CD4-positive, CD25-positive, alpha-beta regulatory T cell (primary cell): Measurements from ENCODE around the gene COL6A3. TPM values are rescaled to one million over a fixed set of nuclear protein-coding genes. Genes with fewer than 3 reads are reported as not detected.

Experiments used
- ATAC-seq, 2 donors: fragments of 150-1000 bp; cut with Tn5 transposase; one replicate each; pipeline ENCODE4 v1.10.0; 2021; ENCODE audit warnings: low read depth in 2 of 2, moderate number of reproducible peaks in 2 of 2, moderate library complexity in 1 of 2
- DNase-seq, 3 donors: peaks; one replicate each; pipeline versions ENCODE4 v3.0.0 to v3.0.0-alpha.2; 2012 to 2022; ENCODE audit warnings: mixed read lengths in 1 of 3
- H3K27ac ChIP-seq: one replicate; pipeline ENCODE4 v1.7.0; 2013; ENCODE audit warnings: mild to moderate bottlenecking, low read length; ENCODE audit not compliant: insufficient read depth, poor library complexity, severe bottlenecking
- H3K27me3 ChIP-seq: one replicate; pipeline ENCODE4 v1.7.0; 2013; ENCODE audit warnings: low read length; ENCODE audit not compliant: control insufficient read depth, insufficient read depth
- H3K36me3 ChIP-seq: one replicate; pipeline ENCODE4 v1.7.0; 2013; ENCODE audit warnings: mild to moderate bottlenecking, low read length, moderate library complexity; ENCODE audit not compliant: control insufficient read depth, insufficient read depth
- H3K4me1 ChIP-seq: 2 replicates; pipeline ENCODE4 v1.7.0; 2013; ENCODE audit warnings: mild to moderate bottlenecking, low read length; ENCODE audit not compliant: insufficient read depth, control insufficient read depth, poor library complexity, severe bottlenecking
- H3K4me3 ChIP-seq: one replicate; pipeline ENCODE4 v1.7.0; 2013; ENCODE audit warnings: low read depth, mild to moderate bottlenecking, low read length, moderate library complexity
- H3K9me3 ChIP-seq, 2 experiments: 1 replicate in 1 of 2; 2 replicates in 1 of 2; pipeline ENCODE4 v1.7.0; 2013; ENCODE audit warnings: low read length in 2 of 2, mild to moderate bottlenecking in 1 of 2, moderate library complexity in 1 of 2; ENCODE audit not compliant: control insufficient read depth in 2 of 2
- H3K27ac Mint-ChIP-seq, 3 donors: one replicate each; pipeline ENCODE4 v1.8.0; 2020 to 2022; ENCODE audit warnings: mild to moderate bottlenecking in 3 of 3, mixed read lengths in 3 of 3, moderate library complexity in 2 of 3
- H3K27me3 Mint-ChIP-seq: one replicate; pipeline ENCODE4 v1.8.0; 2022; ENCODE audit warnings: mild to moderate bottlenecking, mixed read lengths
- H3K36me3 Mint-ChIP-seq: one replicate; pipeline ENCODE4 v1.8.0; 2020; ENCODE audit warnings: mixed read lengths
- H3K4me1 Mint-ChIP-seq, 4 donors: one replicate each; pipeline ENCODE4 v1.8.0; 2020 to 2022; ENCODE audit warnings: mixed read lengths in 4 of 4, mild to moderate bottlenecking in 1 of 4
- H3K4me3 Mint-ChIP-seq, 4 donors: one replicate each; pipeline ENCODE4 v1.8.0; 2020 to 2022; ENCODE audit warnings: mild to moderate bottlenecking in 4 of 4, mixed read lengths in 4 of 4, moderate library complexity in 3 of 4
- H3K9me3 Mint-ChIP-seq, 7 donors: one replicate each; pipeline ENCODE4 v1.8.0; 2020 to 2022; ENCODE audit warnings: mixed read lengths in 7 of 7, mild to moderate bottlenecking in 3 of 7, moderate library complexity in 2 of 7
- polyA plus RNA-seq, 4 donors: library from polyadenylated mRNA; unstranded; fragments of 300-500 nt; fragmentation: Illumina TruSeq; gene quantifications; one replicate each; pipeline ENCODE4 v1.2.3, GENCODE V29; 2021
- total RNA-seq: library from RNA; stranded (reverse); gene quantifications from one replicate; pipeline ENCODE4 v1.2.3, GENCODE V29; 2022

COL6A3 gene
- total and polyA plus RNA-seq, 5 donors from 2014 or later = 0.18 to 3.4 (median 0.82) TPM

DNA sequence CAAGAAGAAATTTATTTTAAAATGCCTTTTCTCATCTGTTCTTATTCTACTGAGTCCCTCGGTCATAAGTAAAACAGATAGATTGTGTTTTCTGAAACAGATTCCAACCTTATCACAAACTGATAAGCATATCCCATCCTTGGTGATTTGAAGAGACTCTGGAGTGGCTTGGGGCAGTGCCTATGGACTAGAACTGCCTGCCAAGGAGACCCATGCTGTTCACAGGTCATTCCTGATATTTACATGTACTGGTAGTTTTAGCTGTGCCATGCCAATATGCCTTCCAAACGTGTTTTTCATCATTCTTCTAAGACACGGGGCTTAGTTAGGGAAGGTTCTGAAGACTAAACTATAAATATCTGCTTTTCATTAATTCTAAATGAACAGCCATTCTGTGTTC lies 11.4 kb upstream of the COL6A3 start:
- H3K9me3 ChIP-seq = no peaks in the 10 kb centered on the region
- no peak overlapping the region for H3K27ac ChIP-seq
- H3K4me1 Mint-ChIP-seq = peaks cover 22 to 56% (median 41%) of the 10 kb centered on the region in 4 donors
- no peak overlapping the region for H3K4me3 Mint-ChIP-seq
- no peaks in the 10 kb centered on the region for H3K36me3 ChIP-seq
- no peak for DNase-seq
- H3K4me1 ChIP-seq = peaks cover 34% of the 10 kb centered on the region
- no peak overlapping the region for H3K4me3 ChIP-seq
- no peaks in the 10 kb centered on the region for H3K27me3 Mint-ChIP-seq
- ATAC-seq = no peak
- no peaks in the 10 kb centered on the region for H3K9me3 Mint-ChIP-seq
- H3K27me3 ChIP-seq = no peaks in the 10 kb centered on the region
- H3K27ac Mint-ChIP-seq = peak overlapping the region in 2 of 3 donors; percentile 64 to 68
- peaks cover 5% of the 10 kb centered on the region for H3K36me3 Mint-ChIP-seq

DNA sequence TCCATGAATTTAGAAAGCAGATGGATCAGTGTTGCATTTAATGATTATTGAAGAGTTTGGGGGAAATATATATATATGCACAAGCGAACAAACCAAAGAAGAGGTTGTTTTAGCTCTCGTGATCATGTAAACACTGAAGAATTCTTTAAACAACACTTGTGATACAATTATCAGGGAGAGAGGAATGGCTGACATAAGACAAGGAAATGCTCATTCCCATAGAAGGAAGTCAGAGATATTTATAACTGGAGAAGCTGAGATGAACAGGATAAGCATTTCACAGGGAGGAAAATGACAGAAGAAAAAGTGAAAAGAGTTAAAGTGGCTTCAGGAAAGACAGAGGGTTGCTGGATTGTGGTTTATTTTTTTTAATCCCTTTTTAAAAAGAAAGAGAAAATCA lies 10.6 kb upstream of the COL6A3 start:
- Mint-ChIP-seq H3K27ac (no peak overlapping the region), H3K36me3 (peaks cover 5% of the 10 kb centered on the region), H3K4me3 (no peak overlapping the region), H3K27me3 (no peaks in the 10 kb centered on the region), H3K4me1 (peaks cover 22 to 51% (median 35%) of the 10 kb centered on the region in 4 donors), H3K9me3 (no peaks in the 10 kb centered on the region)
- Histone ChIP-seq H3K27me3 (no peaks in the 10 kb centered on the region), H3K36me3 (no peaks in the 10 kb centered on the region), H3K4me1 (peaks cover 30% of the 10 kb centered on the region), H3K27ac (no peak overlapping the region), H3K9me3 (no peaks in the 10 kb centered on the region), H3K4me3 (no peak overlapping the region)
- ATAC-seq = no peak
- DNase-seq = no peak

DNA sequence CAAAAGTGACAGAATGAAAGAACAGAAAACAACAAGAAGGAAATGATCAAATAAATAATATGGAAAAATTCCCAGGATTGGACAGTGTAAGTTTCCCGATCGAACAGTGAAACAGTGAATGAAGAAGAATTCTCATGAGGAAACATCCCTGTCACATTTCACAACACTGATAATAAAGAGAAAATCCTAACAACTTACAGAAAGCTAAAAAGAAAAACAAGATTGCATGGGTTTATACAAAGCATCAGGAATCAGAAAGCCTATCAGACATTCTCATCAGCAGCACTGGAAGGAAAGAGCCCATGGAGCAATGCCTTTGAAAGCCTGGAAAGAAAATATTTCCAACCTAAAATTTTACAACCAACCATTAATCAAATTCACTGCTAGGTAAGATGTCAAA lies 9.9 kb upstream of the COL6A3 start:
- Mint-ChIP-seq H3K36me3 (peaks cover 5% of the 10 kb centered on the region), H3K4me1 (peaks cover 21 to 47% (median 28%) of the 10 kb centered on the region in 4 donors), H3K27ac (no peak overlapping the region), H3K4me3 (no peak overlapping the region), H3K9me3 (no peaks in the 10 kb centered on the region), H3K27me3 (no peaks in the 10 kb centered on the region)
- H3K4me3 ChIP-seq = no peak overlapping the region
- DNase-seq = no peak
- H3K4me1 ChIP-seq = peaks cover 23% of the 10 kb centered on the region
- H3K36me3 ChIP-seq = no peaks in the 10 kb centered on the region
- no peak overlapping the region for H3K27ac ChIP-seq
- no peaks in the 10 kb centered on the region for H3K27me3 ChIP-seq
- ATAC-seq = no peak
- H3K9me3 ChIP-seq = no peaks in the 10 kb centered on the region

DNA sequence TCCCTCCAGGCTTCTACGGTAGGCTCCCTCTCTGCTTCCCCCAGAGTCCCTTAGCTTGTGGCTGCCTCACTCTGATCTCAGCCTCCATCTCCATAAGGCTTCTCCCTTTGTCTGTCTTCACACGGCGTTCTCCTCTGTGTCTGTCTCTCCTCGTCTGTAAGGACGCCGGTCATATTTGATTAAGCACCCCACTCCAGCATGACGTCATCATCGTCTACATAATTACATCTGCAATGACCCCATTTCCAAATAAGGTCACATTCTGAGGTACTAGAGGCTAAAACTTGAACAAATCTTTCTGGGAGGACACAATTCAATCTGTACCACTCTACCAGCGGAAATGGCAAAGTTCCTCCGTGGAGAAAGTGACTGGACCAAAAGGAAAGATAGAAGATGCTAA lies 8.3 kb upstream of the COL6A3 start:
- Histone ChIP-seq H3K4me3 (no peak overlapping the region), H3K9me3 (no peaks in the 10 kb centered on the region), H3K4me1 (peaks cover 9% of the 10 kb centered on the region), H3K36me3 (no peaks in the 10 kb centered on the region), H3K27ac (no peak overlapping the region), H3K27me3 (no peaks in the 10 kb centered on the region)
- Mint-ChIP-seq H3K36me3 (no peaks in the 10 kb centered on the region), H3K9me3 (no peaks in the 10 kb centered on the region), H3K27ac (peak overlapping the region in 1 of 3 donors; percentile 51), H3K4me1 (peaks cover 10 to 32% (median 15%) of the 10 kb centered on the region in 4 donors), H3K4me3 (peak overlapping the region in 2 of 4 donors; percentile 45), H3K27me3 (no peaks in the 10 kb centered on the region)
- DNase-seq = no peak
- no peak for ATAC-seq

DNA sequence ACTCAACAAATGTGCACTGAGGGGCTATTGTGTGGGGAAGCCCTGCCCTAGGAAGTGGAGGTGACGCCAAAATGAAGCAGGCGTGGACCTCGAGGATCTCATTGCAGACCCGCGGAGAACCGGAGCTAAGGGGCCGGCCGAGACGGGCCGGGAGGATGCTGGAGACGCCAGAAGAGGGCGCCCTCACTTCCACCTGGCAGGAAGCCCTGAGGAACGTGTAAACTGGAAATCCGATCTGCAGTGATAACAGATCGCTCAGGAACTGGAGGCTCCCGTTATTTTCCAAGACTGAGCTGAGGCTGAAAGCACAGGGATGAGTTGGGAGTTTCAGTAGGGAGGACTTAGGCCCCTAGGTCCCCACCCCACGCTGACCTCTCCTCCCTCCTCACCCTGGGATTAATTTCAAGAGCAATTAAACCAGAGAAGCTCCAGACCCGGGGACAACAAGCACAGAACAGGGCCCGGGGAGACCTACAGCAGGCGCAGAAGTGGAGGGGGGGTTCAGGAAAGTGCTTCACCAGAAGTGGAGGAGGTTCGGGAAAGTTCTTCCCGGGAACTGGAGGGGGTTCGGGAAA lies 7.7 kb upstream of the COL6A3 start:
- Histone ChIP-seq H3K4me1 (peaks cover 9% of the 10 kb centered on the region), H3K27ac (no peak overlapping the region), H3K36me3 (no peaks in the 10 kb centered on the region), H3K9me3 (no peaks in the 10 kb centered on the region), H3K4me3 (peak overlapping the region; percentile 33), H3K27me3 (no peaks in the 10 kb centered on the region)
- Mint-ChIP-seq H3K27ac (peak overlapping the region; percentile 64 to 73 (median 68)), H3K4me3 (peak overlapping the region; percentile 49 to 83 (median 65)), H3K27me3 (no peaks in the 10 kb centered on the region), H3K36me3 (no peaks in the 10 kb centered on the region), H3K9me3 (no peaks in the 10 kb centered on the region), H3K4me1 (peaks cover 7 to 32% (median 13%) of the 10 kb centered on the region in 4 donors)
- ATAC-seq (peak; percentile 83 to 88), DNase-seq (peak; percentile 55 to 75 (median 73))

DNA sequence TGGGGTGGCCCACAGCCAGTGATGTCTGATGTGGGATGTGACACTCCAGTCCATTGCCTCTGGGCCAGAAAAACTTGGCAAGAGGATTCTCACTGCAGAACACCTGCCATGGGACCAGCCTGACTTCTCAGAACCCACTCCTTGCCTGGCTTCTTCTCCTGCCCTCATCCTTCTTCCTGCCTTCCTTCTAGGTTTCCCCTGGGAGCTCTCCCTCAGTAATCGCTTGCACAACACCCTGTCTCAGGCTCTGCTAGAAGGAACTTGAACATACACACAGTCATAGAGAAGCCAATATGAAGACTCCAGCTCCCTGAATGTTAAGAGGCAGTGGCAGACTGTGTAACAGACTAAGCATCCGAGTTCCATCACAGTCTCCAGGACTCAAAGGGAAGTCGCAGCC lies 4.3 kb upstream of the COL6A3 start:
- H3K27me3 Mint-ChIP-seq = no peaks in the 10 kb centered on the region
- no peaks in the 10 kb centered on the region for H3K36me3 ChIP-seq
- H3K27ac ChIP-seq = no peak overlapping the region
- H3K9me3 ChIP-seq = no peaks in the 10 kb centered on the region
- peaks cover 4 to 16% (median 9%) of the 10 kb centered on the region in 4 donors for H3K4me1 Mint-ChIP-seq
- H3K4me3 ChIP-seq = no peak overlapping the region
- peak overlapping the region in 1 of 3 donors; percentile 55 for H3K27ac Mint-ChIP-seq
- no peak overlapping the region for H3K4me3 Mint-ChIP-seq
- no peaks in the 10 kb centered on the region for H3K9me3 Mint-ChIP-seq
- no peaks in the 10 kb centered on the region for H3K36me3 Mint-ChIP-seq
- H3K4me1 ChIP-seq = peaks cover 9% of the 10 kb centered on the region
- ATAC-seq (no peak), DNase-seq (no peak)
- no peaks in the 10 kb centered on the region for H3K27me3 ChIP-seq

DNA sequence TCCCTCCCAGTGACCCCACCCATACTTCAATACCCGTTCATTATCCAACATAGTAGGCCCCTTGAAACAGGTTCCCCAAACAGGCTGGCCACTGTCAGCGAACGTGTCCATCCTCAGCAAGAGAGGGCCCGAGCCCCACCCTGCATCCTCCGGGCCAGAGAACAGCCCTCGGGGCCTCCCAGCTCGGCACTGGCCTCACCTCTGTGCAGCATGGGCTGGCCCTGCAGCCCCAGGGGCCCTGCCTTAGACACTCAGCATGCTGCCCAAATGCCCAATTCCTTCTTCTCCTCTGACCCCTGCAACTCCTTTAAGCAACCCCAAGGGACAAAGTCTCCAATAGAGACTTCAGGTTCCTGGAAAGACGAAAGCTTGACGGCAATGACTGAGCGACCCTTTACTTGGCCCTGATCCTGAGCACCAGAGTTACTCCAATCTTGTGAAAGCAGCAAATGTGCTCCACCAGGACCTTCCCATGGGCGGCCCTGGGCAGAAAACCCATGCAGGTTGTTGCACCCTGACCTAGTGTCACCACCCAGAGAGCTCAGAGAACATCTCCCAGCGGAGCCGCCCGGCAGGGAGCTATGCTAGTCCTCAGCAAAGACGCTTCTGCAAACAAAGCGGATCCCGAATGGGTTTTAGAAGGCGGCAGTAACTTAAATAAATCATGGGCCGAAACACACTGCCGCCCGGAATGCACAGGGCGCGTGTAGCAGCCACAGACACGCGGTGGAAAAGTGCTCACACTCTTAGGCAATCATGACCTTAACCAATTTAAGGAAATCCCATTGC lies 782 bp downstream of the COL6A3 start:
- Mint-ChIP-seq H3K27ac (no peak overlapping the region), H3K9me3 (no peaks in the 10 kb centered on the region), H3K4me3 (no peak overlapping the region), H3K4me1 (no peaks in the 10 kb centered on the region), H3K27me3 (no peaks in the 10 kb centered on the region), H3K36me3 (no peaks in the 10 kb centered on the region)
- Histone ChIP-seq H3K36me3 (no peaks in the 10 kb centered on the region), H3K27ac (no peak overlapping the region), H3K9me3 (no peaks in the 10 kb centered on the region), H3K27me3 (no peaks in the 10 kb centered on the region), H3K4me1 (no peaks in the 10 kb centered on the region), H3K4me3 (no peak overlapping the region)
- DNase-seq (no peak), ATAC-seq (no peak)

DNA sequence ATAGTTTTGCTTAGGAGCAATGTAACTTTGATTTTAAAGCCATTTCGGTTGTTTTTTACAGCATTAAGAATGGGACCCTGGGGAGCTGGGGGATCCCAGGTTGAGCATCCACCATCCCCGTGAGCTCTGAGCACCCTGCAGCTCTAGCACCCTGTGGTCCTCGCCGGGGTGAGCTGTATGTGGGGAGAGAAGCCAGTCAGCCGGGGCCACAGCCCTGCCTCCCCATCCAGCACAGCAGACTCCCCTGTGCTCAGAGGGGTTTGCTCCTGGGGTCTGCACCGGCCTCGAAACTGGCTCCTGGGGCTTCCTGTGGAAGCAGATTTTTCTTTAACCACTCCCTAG lies 1.3 kb downstream of the COL6A3 start:
- no peak for DNase-seq
- Mint-ChIP-seq H3K4me3 (no peak overlapping the region), H3K4me1 (no peaks in the 10 kb centered on the region), H3K9me3 (no peaks in the 10 kb centered on the region), H3K36me3 (no peaks in the 10 kb centered on the region), H3K27me3 (no peaks in the 10 kb centered on the region), H3K27ac (no peak overlapping the region)
- H3K27ac ChIP-seq = no peak overlapping the region
- ATAC-seq = no peak
- H3K9me3 ChIP-seq = no peaks in the 10 kb centered on the region
- no peaks in the 10 kb centered on the region for H3K36me3 ChIP-seq
- H3K4me1 ChIP-seq = no peaks in the 10 kb centered on the region
- no peaks in the 10 kb centered on the region for H3K27me3 ChIP-seq
- no peak overlapping the region for H3K4me3 ChIP-seq
